SHP77 treated with DMSO at 0.1 percent for 48 hours (cell line): Measurements from ENCODE around the gene SLC36A3.
"Not testable (repeated sequence)": the region's sequence is repeated elsewhere in the genome, so short reads cannot be mapped to it uniquely, and the experiment has no call there.

Experiments used
- DNase-seq: peaks from one replicate; lab custom pipeline; 2025; lab: John Stamatoyannopoulos, UW

Gene SLC36A3

GRCh38 chr5:151303666-151304065 lies at the start of gene SLC36A3:
Gene SLC36A3 (minus strand): TSS chr5:151303766. CDS start chr5:151303354, 412 bp downstream.
- DNase-seq: no peak

GRCh38 chr5:151351671-151352070 lies 48.1 kb upstream of the SLC36A3 start:
- DNase-seq: no peak

GRCh38 chr5:151348789-151349188 lies 45.2 kb upstream of the SLC36A3 start:
- no peak for DNase-seq

- no peak for DNase-seq
Measured at GRCh38 chr5:151347369-151347768, 43.8 kb upstream of the SLC36A3 start, which contains the start of gene SLC36A2. Gene SLC36A2 (minus strand): TSS chr5:151347559. CDS start chr5:151347460, 99 bp downstream.

GRCh38 chr5:151345808-151346478 lies 42.4 kb upstream of the SLC36A3 start:
- DNase-seq: no peak

GRCh38 chr5:151345187-151345807 lies 41.7 kb upstream of the SLC36A3 start:
- no peak for DNase-seq

GRCh38 chr5:151344088-151344487 lies 40.5 kb upstream of the SLC36A3 start:
- no peak for DNase-seq

- DNase-seq: no peak
Measured at GRCh38 chr5:151340004-151340403, 36.4 kb upstream of the SLC36A3 start.

- no peak for DNase-seq
Measured at GRCh38 chr5:151338734-151339133, 35.2 kb upstream of the SLC36A3 start.

- DNase-seq: no peak
Measured at GRCh38 chr5:151332857-151333256, 29.3 kb upstream of the SLC36A3 start.

- no peak for DNase-seq
Measured at GRCh38 chr5:151328734-151329133, 25.2 kb upstream of the SLC36A3 start.

GRCh38 chr5:151327585-151327984 lies 24.0 kb upstream of the SLC36A3 start:
- no peak for DNase-seq

GRCh38 chr5:151326266-151326665 lies 22.7 kb upstream of the SLC36A3 start:
- no peak for DNase-seq

GRCh38 chr5:151320481-151320880 lies 16.9 kb upstream of the SLC36A3 start:
- DNase-seq: no peak

- no peak for DNase-seq
Measured at GRCh38 chr5:151318850-151319732, 15.5 kb upstream of the SLC36A3 start.

GRCh38 chr5:151317871-151318270 lies 14.3 kb upstream of the SLC36A3 start:
- DNase-seq: no peak

GRCh38 chr5:151315998-151316597 lies 12.5 kb upstream of the SLC36A3 start:
- DNase-seq: no peak

- DNase-seq: no peak
Measured at GRCh38 chr5:151313357-151313756, 9.8 kb upstream of the SLC36A3 start.

GRCh38 chr5:151312756-151313324 lies 9.3 kb upstream of the SLC36A3 start:
- DNase-seq: no peak

GRCh38 chr5:151310932-151311331 lies 7.4 kb upstream of the SLC36A3 start:
- DNase-seq: no peak

- DNase-seq: not testable (repeated sequence)
Measured at GRCh38 chr5:151309821-151310220, 6.3 kb upstream of the SLC36A3 start.

GRCh38 chr5:151309266-151309665 lies 5.7 kb upstream of the SLC36A3 start:
- DNase-seq: not testable (repeated sequence)
